Mesendoderm (in vitro differentiated cells): ENCODE results near the gene SMG5.

Experiments used
- DNase-seq: peaks from one replicate; pipeline ENCODE4 v3.0.0; 2013
- H2AK5ac ChIP-seq: 2 replicates; pipeline ENCODE4 v1.6.1; 2013; ENCODE audit warnings: low read length, inconsistent platforms
- H2BK120ac ChIP-seq: 2 replicates; pipeline ENCODE4 v1.6.1; 2013; ENCODE audit warnings: low read depth, mild to moderate bottlenecking, low read length, moderate library complexity, mixed read lengths
- H2BK15ac ChIP-seq: replicated peaks from 2 replicates; pipeline ENCODE4 v1.6.1; 2013; ENCODE audit warnings: low read depth, mild to moderate bottlenecking, moderate library complexity
- H2BK5ac ChIP-seq: 2 replicates; pipeline ENCODE4 v1.6.1; 2013; ENCODE audit warnings: low read length, inconsistent platforms
- H3K18ac ChIP-seq: 2 replicates; pipeline ENCODE4 v1.6.1; 2013; ENCODE audit warnings: mild to moderate bottlenecking, low read length, mixed read lengths
- H3K23ac ChIP-seq: one replicate; pipeline ENCODE4 v1.6.1; 2013; ENCODE audit warnings: low read length
- H3K27ac ChIP-seq: 2 replicates; pipeline ENCODE4 v1.5.1; 2013; ENCODE audit warnings: low read depth, mild to moderate bottlenecking, inconsistent platforms, low read length, moderate library complexity
- H3K27me3 ChIP-seq: 2 replicates; pipeline ENCODE4 v1.6.1; 2013; ENCODE audit warnings: low read length, control low read depth, mild to moderate bottlenecking, inconsistent platforms; ENCODE audit not compliant: insufficient read depth, poor library complexity
- H3K36me3 ChIP-seq: 2 replicates; pipeline ENCODE4 v1.6.1; 2013; ENCODE audit warnings: low read length, inconsistent platforms; ENCODE audit not compliant: control insufficient read depth, insufficient read depth
- H3K4ac ChIP-seq: one replicate; pipeline ENCODE4 v1.6.1; 2013; ENCODE audit warnings: low read depth, mild to moderate bottlenecking, low read length, moderate library complexity
- H3K4me1 ChIP-seq: 2 replicates; pipeline ENCODE4 v1.6.1; 2013; ENCODE audit warnings: low read depth, low read length, inconsistent platforms; ENCODE audit not compliant: control insufficient read depth
- H3K4me2 ChIP-seq: 2 replicates; pipeline ENCODE4 v1.6.1; 2013; ENCODE audit warnings: low read length
- H3K4me3 ChIP-seq: 2 replicates; pipeline ENCODE4 v1.5.1; 2013; ENCODE audit warnings: mild to moderate bottlenecking, low read length
- H3K56ac ChIP-seq: one replicate; pipeline ENCODE4 v1.6.1; 2013; ENCODE audit warnings: low read length
- H3K79me1 ChIP-seq: 2 replicates; pipeline ENCODE4 v1.6.1; 2013; ENCODE audit warnings: low read length, inconsistent platforms
- H3K79me2 ChIP-seq: 2 replicates; pipeline ENCODE4 v1.6.1; 2013; ENCODE audit warnings: mild to moderate bottlenecking, low read length; ENCODE audit not compliant: control insufficient read depth, insufficient read depth
- H3K9ac ChIP-seq: 2 replicates; pipeline ENCODE4 v1.6.1; 2013; ENCODE audit warnings: low read length, inconsistent platforms
- H4K5ac ChIP-seq: one replicate; pipeline ENCODE4 v1.6.1; 2013; ENCODE audit warnings: low read length
- H4K8ac ChIP-seq: one replicate; pipeline ENCODE4 v1.6.1; 2013; ENCODE audit warnings: low read depth, mild to moderate bottlenecking, control low read depth, low read length, moderate library complexity
- WGBS: extraction: QIAGEN DNeasy Blood & Tissue Kit; methylation state at CpG from one replicate; pipeline ENCODE4 v1.1.7; 2013; ENCODE audit warnings: low lambda C conversion rate, missing lambda C conversion rate; ENCODE audit not compliant: insufficient coverage; ENCODE audit errors: extremely low coverage; 5-methylcytosine and 5-hydroxymethylcytosine counted together

Gene SMG5

GRCh38 chr1:156214024-156214748 is 68.4 kb downstream of the SMG5 start:
- peaks cover 4% of the 10 kb centered on the region for H3K79me1 ChIP-seq
- H2BK15ac ChIP-seq, result no peak overlapping the region
- H3K4me3 ChIP-seq, result no peak overlapping the region
- peaks cover 5% of the 10 kb centered on the region for H3K4me1 ChIP-seq
- H2BK5ac ChIP-seq, result no peak overlapping the region
- H3K23ac ChIP-seq, result no peak overlapping the region
- no peak overlapping the region for H3K27ac ChIP-seq
- peak; percentile 81 for DNase-seq
- H4K8ac ChIP-seq, result no peak overlapping the region
- H3K9ac ChIP-seq, result peak overlapping the region; percentile 12
- no peak overlapping the region for H3K4me2 ChIP-seq
- H3K27me3 ChIP-seq, result no peaks in the 10 kb centered on the region
- H3K79me2 ChIP-seq, result peaks cover 7% of the 10 kb centered on the region
- H3K18ac ChIP-seq, result no peak overlapping the region
- no peak overlapping the region for H3K4ac ChIP-seq
- peaks cover 3% of the 10 kb centered on the region for H3K36me3 ChIP-seq
- WGBS, result no CpG with 5 or more reads among the region's 16 CpGs
- peak overlapping the region; percentile 1 for H3K56ac ChIP-seq
- no peak overlapping the region for H2BK120ac ChIP-seq
- no peak overlapping the region for H4K5ac ChIP-seq
- no peak overlapping the region for H2AK5ac ChIP-seq

- peaks cover 4% of the 10 kb centered on the region for H3K79me1 ChIP-seq
- H2BK15ac ChIP-seq, result no peak overlapping the region
- H2BK120ac ChIP-seq, result no peak overlapping the region
- H2AK5ac ChIP-seq, result no peak overlapping the region
- H3K18ac ChIP-seq, result peak overlapping the region; percentile 83
- no peaks in the 10 kb centered on the region for H3K27me3 ChIP-seq
- peak overlapping the region; percentile 14 for H3K4me2 ChIP-seq
- H3K9ac ChIP-seq, result peak overlapping the region; percentile 99
- H3K79me2 ChIP-seq, result peaks cover 7% of the 10 kb centered on the region
- peak overlapping the region; percentile 90 for H3K27ac ChIP-seq
- H3K4me3 ChIP-seq, result peak overlapping the region; percentile 76
- H2BK5ac ChIP-seq, result no peak overlapping the region
- no peak overlapping the region for H4K5ac ChIP-seq
- peak overlapping the region; percentile 43 for H3K4ac ChIP-seq
- H4K8ac ChIP-seq, result no peak overlapping the region
- H3K56ac ChIP-seq, result peak overlapping the region; percentile 100
- no CpG with 5 or more reads among the region's 11 CpGs for WGBS
- no peak overlapping the region for H3K23ac ChIP-seq
- no peak for DNase-seq
- H3K4me1 ChIP-seq, result peaks cover 5% of the 10 kb centered on the region
- H3K36me3 ChIP-seq, result peaks cover 3% of the 10 kb centered on the region
These were observed 69.0 kb downstream of the SMG5 start for GRCh38 chr1:156213644-156213966.

- no peak within 1 kb of the TSS for H2BK15ac ChIP-seq
- peak within 1 kb of the TSS; percentile 54 for H2AK5ac ChIP-seq
- peaks cover 4% of the 10 kb centered on the region for H3K79me1 ChIP-seq
- DNase-seq, result peak; percentile 99
- H3K4ac ChIP-seq, result peak within 1 kb of the TSS; percentile 77
- H3K4me3 ChIP-seq, result peak within 1 kb of the TSS; percentile 97
- H3K36me3 ChIP-seq, result peaks cover 3% of the 10 kb centered on the region
- no peak within 1 kb of the TSS for H3K23ac ChIP-seq
- H2BK5ac ChIP-seq, result peak within 1 kb of the TSS; percentile 96
- H4K8ac ChIP-seq, result peak within 1 kb of the TSS; percentile 87
- peaks cover 7% of the 10 kb centered on the region for H3K79me2 ChIP-seq
- H3K9ac ChIP-seq, result peak within 1 kb of the TSS; percentile 99
- H3K27me3 ChIP-seq, result no peaks in the 10 kb centered on the region
- peak within 1 kb of the TSS; percentile 100 for H3K56ac ChIP-seq
- H3K4me1 ChIP-seq, result peaks cover 5% of the 10 kb centered on the region
- peak within 1 kb of the TSS; percentile 88 for H3K18ac ChIP-seq
- no peak within 1 kb of the TSS for H2BK120ac ChIP-seq
- H4K5ac ChIP-seq, result peak within 1 kb of the TSS; percentile 68
- peak within 1 kb of the TSS; percentile 64 for H3K4me2 ChIP-seq
- no CpG with 5 or more reads among the region's 61 CpGs for WGBS
- peak within 1 kb of the TSS; percentile 90 for H3K27ac ChIP-seq
These were observed 69.6 kb downstream of the SMG5 start, which contains the start of gene PMF1 for GRCh38 chr1:156212833-156213643. Gene PMF1 (plus strand): TSS chr1:156213007. CDS start chr1:156213016, 9 bp downstream.

GRCh38 chr1:156212130-156212529 is 70.5 kb downstream of the SMG5 start:
- WGBS, result no CpG with 5 or more reads among the region's 9 CpGs
- peaks cover 3% of the 10 kb centered on the region for H3K4me1 ChIP-seq
- peak overlapping the region; percentile 68 for H4K5ac ChIP-seq
- H3K18ac ChIP-seq, result no peak overlapping the region
- H3K36me3 ChIP-seq, result peaks cover 5% of the 10 kb centered on the region
- no peaks in the 10 kb centered on the region for H3K27me3 ChIP-seq
- H4K8ac ChIP-seq, result peak overlapping the region; percentile 87
- peaks cover 7% of the 10 kb centered on the region for H3K79me2 ChIP-seq
- peak overlapping the region; percentile 82 for H3K56ac ChIP-seq
- H3K4me3 ChIP-seq, result no peak overlapping the region
- H3K27ac ChIP-seq, result no peak overlapping the region
- H3K4ac ChIP-seq, result peak overlapping the region; percentile 43
- no peak overlapping the region for H2BK120ac ChIP-seq
- H3K79me1 ChIP-seq, result peaks cover 4% of the 10 kb centered on the region
- DNase-seq, result no peak
- H3K9ac ChIP-seq, result peak overlapping the region; percentile 78
- no peak overlapping the region for H2BK15ac ChIP-seq
- H3K4me2 ChIP-seq, result peak overlapping the region; percentile 28
- no peak overlapping the region for H3K23ac ChIP-seq
- H2AK5ac ChIP-seq, result peak overlapping the region; percentile 54
- H2BK5ac ChIP-seq, result peak overlapping the region; percentile 42

GRCh38 chr1:156211243-156211642 is 71.4 kb downstream of the SMG5 start:
- no peak overlapping the region for H3K4ac ChIP-seq
- H2AK5ac ChIP-seq, result no peak overlapping the region
- H3K36me3 ChIP-seq, result peaks cover 5% of the 10 kb centered on the region
- H3K27me3 ChIP-seq, result no peaks in the 10 kb centered on the region
- no peak overlapping the region for H4K5ac ChIP-seq
- no peak overlapping the region for H3K4me2 ChIP-seq
- no peak overlapping the region for H3K27ac ChIP-seq
- no peak overlapping the region for H3K18ac ChIP-seq
- H3K56ac ChIP-seq, result no peak overlapping the region
- H3K4me1 ChIP-seq, result peaks cover 3% of the 10 kb centered on the region
- no peak overlapping the region for H3K23ac ChIP-seq
- H3K79me2 ChIP-seq, result peaks cover 7% of the 10 kb centered on the region
- H3K4me3 ChIP-seq, result no peak overlapping the region
- no peak overlapping the region for H3K9ac ChIP-seq
- no peak overlapping the region for H2BK5ac ChIP-seq
- no peak overlapping the region for H4K8ac ChIP-seq
- H2BK15ac ChIP-seq, result no peak overlapping the region
- H2BK120ac ChIP-seq, result no peak overlapping the region
- no peak for DNase-seq
- peaks cover 4% of the 10 kb centered on the region for H3K79me1 ChIP-seq
- WGBS, result no CpG with 5 or more reads among the region's 3 CpGs
